Right lobe of liver (tissue), 6 donors: ENCODE data around the gene MARK2. TPM values are rescaled to one million over a fixed set of nuclear protein-coding genes. Genes with fewer than 3 reads are reported as not detected.

Experiments used
- ATAC-seq, 4 donors: fragments of 200-7000 bp; cut with Tn5 transposase; one replicate each; pipeline ENCODE4 v1.9.1; 2020; ENCODE audit warnings: mild to moderate bottlenecking in 4 of 4, moderate library complexity in 4 of 4
- DNase-seq, 3 donors: peaks; one replicate each; pipeline ENCODE4 v3.0.0-alpha.2; 2020
- H3K27ac ChIP-seq, 3 donors: fragments of 200-600 bp; one replicate each; pipeline ENCODE4 v1.8.0; 2022
- H3K27me3 ChIP-seq, 2 donors: fragments of 200-600 bp; one replicate each; pipeline ENCODE4 v1.8.0; 2022
- H3K36me3 ChIP-seq, 4 donors: fragments of 200-600 bp; sonication (generic) in 1 of 4; one replicate each; pipeline versions ENCODE4 v1.5.1 to v1.8.0; 2017 to 2022; ENCODE audit warnings: control low read depth in 1 of 4
- H3K4me1 ChIP-seq, 4 donors: fragments of 200-600 bp; sonication (generic) in 1 of 4; one replicate each; pipeline versions ENCODE4 v1.5.1 to v1.8.0; 2017 to 2022; ENCODE audit warnings: control low read depth in 1 of 4
- H3K4me3 ChIP-seq, 3 donors: fragments of 200-600 bp; one replicate each; pipeline ENCODE4 v1.8.0; 2022
- H3K9me3 ChIP-seq, 4 donors: fragments of 200-600 bp; sonication (generic) in 1 of 4; one replicate each; pipeline versions ENCODE4 v1.5.1 to v1.8.0; 2017 to 2022; ENCODE audit warnings: control low read depth in 1 of 4
- POLR2A ChIP-seq: fragments of 450-650 bp; IDR thresholded peaks from one replicate; pipeline ENCODE4 v1.6.1; 2017; ENCODE audit warnings: antibody characterized with exemption, mild to moderate bottlenecking
- WGBS: methylation state at CpG from one replicate; pipeline ENCODE4 v1.1.6; 2018; ENCODE audit warnings: low coverage, low lambda C conversion rate; ENCODE audit not compliant: insufficient coverage; ENCODE audit errors: missing lambda C conversion rate; 5-methylcytosine and 5-hydroxymethylcytosine counted together
- intact Hi-C, 2 donors: fragments of 100-400 bp; cut with DNase I; formaldehyde crosslinking; loops; one replicate each; pipeline versions ENCODE4 v1.11.2 to v1.14.1; 2022
- total RNA-seq, 6 experiments: library from RNA; depleted of rRNA in 2 of 6; stranded (reverse); fragments of >200 nt in 2 of 6; fragmentation: NEBNext Ultra II Directional in 3 of 6; extraction: Animal tissue kit (Norgen Biotek cat#: 25700) in 3 of 6; gene quantifications; one replicate each; pipeline versions ENCODE4 v1.1.0 to v1.2.4, GENCODE V29; 2016 to 2023
- TF ChIP-seq, protein P1 (sequence below), 4 donors: fragments of 200-600 bp in 3 of 4; fragments of 450-650 bp in 1 of 4; IDR thresholded peaks; one replicate each; pipeline versions ENCODE4 v1.5.1 to v1.8.0; 2016 to 2022; ENCODE audit warnings: antibody characterized with exemption in 4 of 4, mild to moderate bottlenecking in 2 of 4
- donor health status: DM: no; HTN: yes; CAD: no.
- donor health status: DM: no; HTN: no; CAD: no.
- donor health status: DM: no; HTN: no; CAD: no.
- donor health status: DM: no; HTN: yes; CAD: no.
- donor health status: DM: no; HTN: yes; CAD: no.

Gene MARK2
- total RNA-seq, 6 experiments from 2014 or later = 10.6 to 14.8 (median 12.2) TPM

DNA sequence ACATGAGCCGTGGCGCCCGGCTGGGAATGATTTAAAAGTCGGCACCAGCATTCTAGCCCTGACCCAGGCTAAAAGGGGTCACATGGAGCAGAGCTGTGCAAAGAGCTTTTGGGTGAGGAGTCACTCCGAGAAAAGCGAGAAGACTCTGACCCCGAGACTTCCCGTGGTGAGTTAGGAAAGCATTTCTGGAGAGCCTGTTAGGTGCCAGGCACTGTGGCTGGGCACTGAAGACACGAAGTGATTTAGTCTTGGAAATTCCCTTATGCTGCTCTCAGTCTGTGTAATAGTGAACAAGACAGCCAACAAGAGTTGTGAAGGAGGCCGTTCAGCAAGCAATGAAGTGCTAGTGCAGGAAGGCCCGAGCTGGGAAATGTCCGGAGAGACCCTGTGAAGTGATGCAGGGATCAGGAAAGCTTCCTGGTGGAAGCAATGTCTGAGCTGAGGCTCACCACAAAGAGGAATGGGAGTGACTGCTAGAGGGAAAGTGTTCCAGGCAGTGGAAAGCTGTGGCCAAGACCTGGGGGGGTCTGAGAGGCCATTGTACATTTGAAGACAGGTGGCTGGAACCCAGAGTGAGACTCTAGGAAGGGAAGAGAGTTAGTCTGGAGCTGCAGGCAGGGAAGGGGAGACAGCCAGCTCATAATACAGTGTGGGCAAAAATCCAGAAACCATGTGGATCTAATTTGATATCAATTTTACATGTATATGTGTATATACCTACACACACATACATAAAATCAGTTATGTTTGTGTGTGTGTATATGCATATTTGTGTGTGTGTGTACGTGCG, 31.6 kb downstream of the MARK2 start:
- Histone ChIP-seq H3K9me3 (no peaks in the 10 kb centered on the region), H3K27ac (no peak overlapping the region), H3K4me1 (peaks cover 0 to 56% (median 16%) of the 10 kb centered on the region in 4 donors), H3K27me3 (no peaks in the 10 kb centered on the region), H3K36me3 (no peaks in the 10 kb centered on the region), H3K4me3 (no peak overlapping the region)
- no peak for ATAC-seq
- no peak for DNase-seq
- WGBS = 54% methylated on average over 14 of the region's 14 CpGs
- TF ChIP-seq, protein P1, sequence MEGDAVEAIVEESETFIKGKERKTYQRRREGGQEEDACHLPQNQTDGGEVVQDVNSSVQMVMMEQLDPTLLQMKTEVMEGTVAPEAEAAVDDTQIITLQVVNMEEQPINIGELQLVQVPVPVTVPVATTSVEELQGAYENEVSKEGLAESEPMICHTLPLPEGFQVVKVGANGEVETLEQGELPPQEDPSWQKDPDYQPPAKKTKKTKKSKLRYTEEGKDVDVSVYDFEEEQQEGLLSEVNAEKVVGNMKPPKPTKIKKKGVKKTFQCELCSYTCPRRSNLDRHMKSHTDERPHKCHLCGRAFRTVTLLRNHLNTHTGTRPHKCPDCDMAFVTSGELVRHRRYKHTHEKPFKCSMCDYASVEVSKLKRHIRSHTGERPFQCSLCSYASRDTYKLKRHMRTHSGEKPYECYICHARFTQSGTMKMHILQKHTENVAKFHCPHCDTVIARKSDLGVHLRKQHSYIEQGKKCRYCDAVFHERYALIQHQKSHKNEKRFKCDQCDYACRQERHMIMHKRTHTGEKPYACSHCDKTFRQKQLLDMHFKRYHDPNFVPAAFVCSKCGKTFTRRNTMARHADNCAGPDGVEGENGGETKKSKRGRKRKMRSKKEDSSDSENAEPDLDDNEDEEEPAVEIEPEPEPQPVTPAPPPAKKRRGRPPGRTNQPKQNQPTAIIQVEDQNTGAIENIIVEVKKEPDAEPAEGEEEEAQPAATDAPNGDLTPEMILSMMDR (IDR thresholded peaks at IDR 0.05) = no peak
- TF ChIP-seq POLR2A = no peak
- intact Hi-C loops = no loop called here

DNA sequence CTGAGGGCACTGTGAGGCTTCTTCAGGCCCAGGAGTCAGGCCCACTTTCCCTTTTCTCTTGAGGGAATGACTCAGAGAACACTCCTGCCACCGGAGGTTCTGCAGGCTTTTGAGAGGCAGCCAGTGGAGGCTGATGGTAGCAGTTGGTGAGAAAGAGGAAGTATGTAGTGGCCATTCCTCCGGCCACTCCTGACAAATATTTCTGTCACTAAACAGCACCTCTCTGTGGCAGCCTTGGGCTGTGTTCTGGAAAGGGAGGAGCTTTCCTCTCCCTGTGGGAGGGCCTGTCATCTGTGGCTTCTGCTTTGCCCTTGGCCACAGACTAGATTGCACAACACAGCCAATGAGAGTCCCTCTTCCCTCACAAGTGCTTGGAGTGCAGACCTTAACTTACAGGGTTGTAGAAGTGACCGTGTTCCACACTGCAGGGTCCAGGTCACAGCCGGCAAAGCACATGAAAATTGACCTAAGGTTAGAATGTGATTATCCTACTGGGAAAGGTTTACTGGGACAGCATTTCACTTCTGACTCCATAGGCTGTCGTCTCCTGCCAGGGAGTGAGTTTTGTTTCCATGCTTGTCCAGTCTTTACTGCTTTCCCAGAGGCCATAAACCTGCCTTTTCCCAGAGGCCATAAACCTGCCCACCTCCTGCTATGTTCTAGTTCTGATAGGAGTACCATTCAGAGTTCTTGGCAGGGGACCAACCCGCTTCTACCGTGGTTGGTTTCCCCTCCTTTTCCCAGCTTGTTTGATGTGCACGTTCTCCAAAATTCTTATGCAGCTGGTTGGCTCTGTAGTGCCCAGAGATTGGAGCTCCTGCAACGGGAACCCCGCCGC, 33.3 kb downstream of the MARK2 start:
- no peaks in the 10 kb centered on the region for H3K9me3 ChIP-seq
- peak overlapping the region in 1 of 3 donors; percentile 15 for H3K4me3 ChIP-seq
- H3K27ac ChIP-seq = peak overlapping the region in 2 of 3 donors; percentile 28 to 55
- H3K4me1 ChIP-seq = peaks cover 0 to 44% (median 9%) of the 10 kb centered on the region in 4 donors
- TF ChIP-seq POLR2A = peak; percentile 37
- TF ChIP-seq, protein P1 (IDR thresholded peaks at IDR 0.05) = peak; percentile 67 to 71 (median 67)
- intact Hi-C loops = no loop called here
- WGBS = 3% methylated on average over 11 of the region's 11 CpGs
- H3K36me3 ChIP-seq = no peaks in the 10 kb centered on the region
- no peaks in the 10 kb centered on the region for H3K27me3 ChIP-seq
- ATAC-seq = peak; percentile 98 to 99 (median 98)
- peak; percentile 77 to 95 (median 90) for DNase-seq

DNA sequence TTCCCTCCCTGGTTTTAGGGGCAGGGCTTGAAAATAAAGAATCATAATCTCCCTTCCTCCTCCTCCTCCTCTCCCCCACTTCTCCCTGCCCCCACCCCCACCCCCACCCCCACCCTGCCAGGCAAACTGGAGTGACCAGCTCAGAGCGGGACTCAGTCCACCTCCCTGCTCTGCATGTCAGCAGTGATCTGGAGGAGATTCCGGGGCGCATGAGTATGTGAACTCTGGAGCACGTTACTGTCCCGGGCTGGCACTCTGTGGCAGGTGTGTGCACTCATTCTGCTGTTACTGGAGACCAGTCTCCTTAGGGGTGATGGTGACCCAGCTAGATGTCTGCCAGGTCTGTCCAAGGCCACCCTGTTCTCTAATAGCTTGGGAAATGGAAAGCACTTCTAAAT, 33.9 kb downstream of the MARK2 start:
- peak overlapping the region in 2 of 3 donors; percentile 4 to 55 for H3K27ac ChIP-seq
- no peaks in the 10 kb centered on the region for H3K27me3 ChIP-seq
- DNase-seq (no peak), ATAC-seq (peak in 1 of 4 donors; percentile 5)
- H3K4me3 ChIP-seq = peak overlapping the region in 1 of 3 donors; percentile 15
- no peaks in the 10 kb centered on the region for H3K36me3 ChIP-seq
- peaks cover 0 to 44% (median 9%) of the 10 kb centered on the region in 4 donors for H3K4me1 ChIP-seq
- intact Hi-C loops = no loop called here
- H3K9me3 ChIP-seq = no peaks in the 10 kb centered on the region
- TF ChIP-seq, protein P1 (IDR thresholded peaks at IDR 0.05) = no peak
- no peak for TF ChIP-seq POLR2A
- WGBS = 13% methylated on average over 5 of the region's 5 CpGs

DNA sequence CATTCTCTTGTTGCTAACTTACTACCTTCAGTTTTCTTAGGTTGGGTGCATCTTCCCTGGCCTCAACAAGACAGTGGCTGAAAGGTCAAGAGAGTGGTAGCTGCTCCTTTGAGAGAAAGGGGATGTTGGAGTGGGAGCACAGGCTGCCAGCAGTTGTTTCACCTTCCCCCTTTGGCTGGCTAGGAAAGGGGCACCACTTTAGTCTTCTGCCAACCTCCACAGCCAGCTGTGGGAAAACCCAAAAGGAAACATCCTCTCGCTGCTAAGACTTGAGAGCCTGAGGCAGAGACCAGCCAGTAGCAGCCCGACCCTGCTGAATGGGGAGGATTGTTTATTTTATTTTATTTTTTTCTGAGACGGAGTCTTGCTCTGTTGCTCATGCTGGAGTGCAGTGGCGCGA, 34.4 kb downstream of the MARK2 start:
- TF ChIP-seq, protein P1 (IDR thresholded peaks at IDR 0.05) = no peak
- no peak for TF ChIP-seq POLR2A
- Histone ChIP-seq H3K27me3 (no peaks in the 10 kb centered on the region), H3K27ac (peak overlapping the region in 1 of 3 donors; percentile 4), H3K4me3 (no peak overlapping the region), H3K9me3 (no peaks in the 10 kb centered on the region), H3K4me1 (peaks cover 0 to 41% (median 9%) of the 10 kb centered on the region in 4 donors), H3K36me3 (no peaks in the 10 kb centered on the region)
- WGBS = 81% methylated on average over 5 of the region's 5 CpGs
- intact Hi-C loops = no loop called here
- ATAC-seq = no peak
- no peak for DNase-seq
